K562 (cell line): ENCODE results near the gene ARHGAP9. TPM values are rescaled to one million over a fixed set of nuclear protein-coding genes. Genes with fewer than 3 reads are reported as not detected.

Experiments used
- ARHGAP35 ChIP-seq: fragments of 450-650 bp; IDR thresholded peaks from 2 replicates; pipeline ENCODE4 v1.6.1; 2018; ENCODE audit not compliant: partially characterized antibody
- FOXJ2 ChIP-seq: fragments of 200-800 bp; sonication (Bioruptor generic); IDR thresholded peaks from 2 replicates; pipeline ENCODE4 v1.6.1; 2016; ENCODE audit warnings: missing genetic modification characterization, missing compliant biosample characterization
- HEY1 ChIP-seq: fragments of 250-450 bp; sonication (Bioruptor Pico); IDR thresholded peaks from 2 replicates; pipeline ENCODE4 v1.5.0; 2020; ENCODE audit warnings: mild to moderate bottlenecking, moderate library complexity, borderline replicate concordance
- HNRNPUL1 ChIP-seq: fragments of 200-400 bp; formaldehyde crosslinking; IDR thresholded peaks from 2 replicates; pipeline ENCODE4 v1.6.1; 2017; ENCODE audit warnings: low read length
- KAT2B ChIP-seq: IDR thresholded peaks from one replicate; pipeline ENCODE4 v1.6.1; 2012; ENCODE audit warnings: low read depth, mild to moderate bottlenecking, control low read depth, inconsistent platforms, low read length, moderate library complexity
- KDM5B ChIP-seq: fragments of 200-600 bp; sonication (generic); IDR thresholded peaks from 2 replicates; pipeline ENCODE4 v1.6.1; 2012; ENCODE audit warnings: low read depth, mild to moderate bottlenecking, moderate library complexity, low read length, control low read depth, inconsistent platforms; ENCODE audit not compliant: insufficient replicate concordance
- LEF1 ChIP-seq: fragments of 450-650 bp; IDR thresholded peaks from 2 replicates; pipeline ENCODE4 v1.6.1; 2016; ENCODE audit warnings: mild to moderate bottlenecking
- PRPF4 ChIP-seq: fragments of 200-400 bp; formaldehyde crosslinking; IDR thresholded peaks from one replicate; pipeline ENCODE4 v1.6.1; 2017; ENCODE audit warnings: low read length, low read depth, mild to moderate bottlenecking; ENCODE audit not compliant: insufficient read depth, poor library complexity, severe bottlenecking
- SUPT5H ChIP-seq: fragments of 450-650 bp; IDR thresholded peaks from 2 replicates; pipeline ENCODE4 v1.6.1; 2016
- TBP ChIP-seq: optimal IDR thresholded peaks from 2 replicates; pipeline ENCODE3; 2011; ENCODE audit warnings: low read depth, low read length, improper control_type of control experiment
- TFAM ChIP-seq: fragments of 250-450 bp; sonication (Bioruptor Pico); conservative IDR thresholded peaks from 2 replicates; pipeline ENCODE4 v1.5.0; 2021; ENCODE audit warnings: mild to moderate bottlenecking, moderate library complexity
- ZBTB17 ChIP-seq: fragments of 450-650 bp; formaldehyde crosslinking; IDR thresholded peaks from 2 replicates; pipeline ENCODE4 v1.4.0; 2020; ENCODE audit warnings: mild to moderate bottlenecking
- ZNF121 ChIP-seq: sonication (generic); formaldehyde crosslinking; conservative IDR thresholded peaks from 2 replicates; pipeline ENCODE4 v1.8.0; 2022; ENCODE audit warnings: missing genetic modification reagents
- ZNF282 ChIP-seq: sonication (generic); formaldehyde crosslinking; IDR thresholded peaks from 2 replicates; pipeline ENCODE4 v1.8.1; 2023; ENCODE audit warnings: missing genetic modification reagents
- ZNF668 ChIP-seq: fragments of 250-450 bp; sonication (Bioruptor Pico); IDR thresholded peaks from 2 replicates; pipeline ENCODE4 v1.8.0; 2022; ENCODE audit warnings: mild to moderate bottlenecking, inconsistent platforms
- polyA plus RNA-seq, 8 experiments: library from polyadenylated mRNA; depleted of rRNA in 4 of 8; stranded (reverse) in 5 of 8; unstranded in 3 of 8; fragments of >200 nt; fragmentation: Nextera tagmentation in 2 of 8; fragmentation: Illumina TruSeq in 1 of 8; extraction: Ambion mirVana in 2 of 8; extraction: Trizol in 1 of 8; gene quantifications; 2 replicates each; pipeline versions ENCODE4 v1.2.1 to v1.2.3, GENCODE V29; 2011 to 2014; ENCODE audit warnings: inconsistent platforms in 1 of 8, missing spikeins in 1 of 8
- total RNA-seq, 7 experiments: library from RNA; depleted of rRNA in 6 of 7; stranded (reverse); fragments of >200 nt in 6 of 7; fragmentation: Illumina TruSeq in 2 of 7; extraction: Trizol in 2 of 7; gene quantifications; 2 replicates each; pipeline versions ENCODE4 v1.2.1 to v1.2.3, GENCODE V29; 2011 to 2021; ENCODE audit warnings: low replicate concordance in 1 of 7
- TF ChIP-seq, protein P1 (sequence below): fragments of 450-650 bp; IDR thresholded peaks from 2 replicates; pipeline ENCODE4 v1.6.1; 2016; ENCODE audit warnings: missing biosample characterization, missing genetic modification characterization
- TF ChIP-seq, protein P2 (sequence below): fragments of 250-450 bp; sonication (Bioruptor Pico); IDR thresholded peaks from 2 replicates; pipeline ENCODE4 v1.9.0; 2021; ENCODE audit warnings: mild to moderate bottlenecking, inconsistent platforms
- TF ChIP-seq, protein P3 (sequence below), 3 experiments: fragments of 200-800 bp in 1 of 3; sonication (Bioruptor generic) in 1 of 3; sonication (generic) in 1 of 3; formaldehyde crosslinking in 1 of 3; IDR thresholded peaks; 2 replicates each; pipeline versions ENCODE4 v1.6.1 to v1.8.0; 2016 to 2022; ENCODE audit warnings: mild to moderate bottlenecking in 2 of 3, missing compliant biosample characterization in 2 of 3, missing genetic modification characterization in 2 of 3, missing genetic modification reagents in 1 of 3
- TF ChIP-seq, protein P4 (sequence below): fragments of 450-650 bp; IDR thresholded peaks from 2 replicates; pipeline ENCODE4 v1.7.1; 2018; ENCODE audit warnings: mild to moderate bottlenecking, low read depth; ENCODE audit not compliant: partially characterized antibody
- TF ChIP-seq, protein P5 (sequence below): fragments of 450-650 bp; conservative IDR thresholded peaks from 2 replicates; pipeline ENCODE4 v1.6.1; 2016; ENCODE audit warnings: missing genetic modification characterization, low read depth, mild to moderate bottlenecking, missing compliant biosample characterization, moderate library complexity

The ARHGAP9 gene
- total and polyA plus RNA-seq, 9 of the 15 experiments (the other 6 are each of a cell fraction or from before 2014, with no cell fraction given): 1.5 to 10.2 (median 5.1) TPM

DNA sequence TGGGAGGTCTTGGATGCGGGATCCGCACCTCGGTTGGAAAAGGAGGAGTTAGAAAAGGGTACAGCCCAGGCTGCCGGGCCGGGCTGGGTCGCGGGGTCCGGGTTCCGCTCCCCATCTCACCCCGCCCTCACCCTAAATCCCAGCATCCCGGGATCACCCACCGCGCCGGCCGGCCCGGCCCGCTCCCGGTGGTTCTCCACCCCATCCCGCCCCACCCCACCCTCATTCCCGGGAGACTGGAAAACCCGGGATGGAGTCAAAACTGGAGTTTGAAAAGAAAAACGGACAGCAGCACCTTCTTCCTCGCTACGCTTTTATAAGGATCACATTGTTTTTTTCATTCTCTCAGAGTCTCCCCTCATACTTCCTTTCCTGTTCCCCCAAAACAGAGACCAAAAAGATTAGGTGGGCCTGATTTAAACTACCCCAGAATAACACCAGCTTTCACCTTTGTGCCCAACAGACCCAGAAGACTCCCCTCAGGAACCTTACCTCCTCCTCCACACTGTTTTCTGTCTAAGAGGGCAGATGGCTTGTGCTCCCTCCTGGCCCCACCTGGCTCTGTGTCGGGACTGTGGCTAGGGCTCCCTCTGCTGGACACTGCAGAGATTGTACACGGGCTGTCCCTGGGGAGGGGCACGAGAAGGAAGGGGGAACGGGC, 17.3 kb downstream of the ARHGAP9 start (continued):
- TF ChIP-seq, protein P1, sequence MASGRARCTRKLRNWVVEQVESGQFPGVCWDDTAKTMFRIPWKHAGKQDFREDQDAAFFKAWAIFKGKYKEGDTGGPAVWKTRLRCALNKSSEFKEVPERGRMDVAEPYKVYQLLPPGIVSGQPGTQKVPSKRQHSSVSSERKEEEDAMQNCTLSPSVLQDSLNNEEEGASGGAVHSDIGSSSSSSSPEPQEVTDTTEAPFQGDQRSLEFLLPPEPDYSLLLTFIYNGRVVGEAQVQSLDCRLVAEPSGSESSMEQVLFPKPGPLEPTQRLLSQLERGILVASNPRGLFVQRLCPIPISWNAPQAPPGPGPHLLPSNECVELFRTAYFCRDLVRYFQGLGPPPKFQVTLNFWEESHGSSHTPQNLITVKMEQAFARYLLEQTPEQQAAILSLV (tag): no peak
- TF ChIP-seq KAT2B: no peak
- no peak for TF ChIP-seq ZBTB17 (CRISPR knock-in tag)
- TF ChIP-seq HEY1: no peak
- TF ChIP-seq HNRNPUL1: no peak
- TF ChIP-seq ZNF282: no peak
- TF ChIP-seq ARHGAP35: no peak
- TF ChIP-seq ZNF121: peak; percentile 79
- no peak for TF ChIP-seq SUPT5H
- TF ChIP-seq, protein P2, sequence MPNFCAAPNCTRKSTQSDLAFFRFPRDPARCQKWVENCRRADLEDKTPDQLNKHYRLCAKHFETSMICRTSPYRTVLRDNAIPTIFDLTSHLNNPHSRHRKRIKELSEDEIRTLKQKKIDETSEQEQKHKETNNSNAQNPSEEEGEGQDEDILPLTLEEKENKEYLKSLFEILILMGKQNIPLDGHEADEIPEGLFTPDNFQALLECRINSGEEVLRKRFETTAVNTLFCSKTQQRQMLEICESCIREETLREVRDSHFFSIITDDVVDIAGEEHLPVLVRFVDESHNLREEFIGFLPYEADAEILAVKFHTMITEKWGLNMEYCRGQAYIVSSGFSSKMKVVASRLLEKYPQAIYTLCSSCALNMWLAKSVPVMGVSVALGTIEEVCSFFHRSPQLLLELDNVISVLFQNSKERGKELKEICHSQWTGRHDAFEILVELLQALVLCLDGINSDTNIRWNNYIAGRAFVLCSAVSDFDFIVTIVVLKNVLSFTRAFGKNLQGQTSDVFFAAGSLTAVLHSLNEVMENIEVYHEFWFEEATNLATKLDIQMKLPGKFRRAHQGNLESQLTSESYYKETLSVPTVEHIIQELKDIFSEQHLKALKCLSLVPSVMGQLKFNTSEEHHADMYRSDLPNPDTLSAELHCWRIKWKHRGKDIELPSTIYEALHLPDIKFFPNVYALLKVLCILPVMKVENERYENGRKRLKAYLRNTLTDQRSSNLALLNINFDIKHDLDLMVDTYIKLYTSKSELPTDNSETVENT (CRISPR knock-in tag): no peak
- TF ChIP-seq, protein P3, sequence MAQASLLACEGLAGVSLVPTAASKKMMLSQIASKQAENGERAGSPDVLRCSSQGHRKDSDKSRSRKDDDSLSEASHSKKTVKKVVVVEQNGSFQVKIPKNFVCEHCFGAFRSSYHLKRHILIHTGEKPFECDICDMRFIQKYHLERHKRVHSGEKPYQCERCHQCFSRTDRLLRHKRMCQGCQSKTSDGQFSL (CRISPR knock-in tag; IDR thresholded peaks at IDR 0.05): no peak
- TF ChIP-seq, protein P3 (tag; IDR thresholded peaks at IDR 0.05): no peak; a peak in 1 of 4 replicates
- TF ChIP-seq PRPF4: no peak
- TF ChIP-seq TFAM (CRISPR knock-in tag): no peak
- peak; percentile 59 for TF ChIP-seq LEF1
- TF ChIP-seq, protein P4, sequence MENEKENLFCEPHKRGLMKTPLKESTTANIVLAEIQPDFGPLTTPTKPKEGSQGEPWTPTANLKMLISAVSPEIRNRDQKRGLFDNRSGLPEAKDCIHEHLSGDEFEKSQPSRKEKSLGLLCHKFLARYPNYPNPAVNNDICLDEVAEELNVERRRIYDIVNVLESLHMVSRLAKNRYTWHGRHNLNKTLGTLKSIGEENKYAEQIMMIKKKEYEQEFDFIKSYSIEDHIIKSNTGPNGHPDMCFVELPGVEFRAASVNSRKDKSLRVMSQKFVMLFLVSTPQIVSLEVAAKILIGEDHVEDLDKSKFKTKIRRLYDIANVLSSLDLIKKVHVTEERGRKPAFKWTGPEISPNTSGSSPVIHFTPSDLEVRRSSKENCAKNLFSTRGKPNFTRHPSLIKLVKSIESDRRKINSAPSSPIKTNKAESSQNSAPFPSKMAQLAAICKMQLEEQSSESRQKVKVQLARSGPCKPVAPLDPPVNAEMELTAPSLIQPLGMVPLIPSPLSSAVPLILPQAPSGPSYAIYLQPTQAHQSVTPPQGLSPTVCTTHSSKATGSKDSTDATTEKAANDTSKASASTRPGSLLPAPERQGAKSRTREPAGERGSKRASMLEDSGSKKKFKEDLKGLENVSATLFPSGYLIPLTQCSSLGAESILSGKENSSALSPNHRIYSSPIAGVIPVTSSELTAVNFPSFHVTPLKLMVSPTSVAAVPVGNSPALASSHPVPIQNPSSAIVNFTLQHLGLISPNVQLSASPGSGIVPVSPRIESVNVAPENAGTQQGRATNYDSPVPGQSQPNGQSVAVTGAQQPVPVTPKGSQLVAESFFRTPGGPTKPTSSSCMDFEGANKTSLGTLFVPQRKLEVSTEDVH: peak; percentile 66
- TF ChIP-seq FOXJ2 (tag): no peak
- TF ChIP-seq KDM5B: no peak
- TF ChIP-seq ZNF668 (CRISPR knock-in tag): no peak
- peak; percentile 49 for TF ChIP-seq TBP
- TF ChIP-seq, protein P5, sequence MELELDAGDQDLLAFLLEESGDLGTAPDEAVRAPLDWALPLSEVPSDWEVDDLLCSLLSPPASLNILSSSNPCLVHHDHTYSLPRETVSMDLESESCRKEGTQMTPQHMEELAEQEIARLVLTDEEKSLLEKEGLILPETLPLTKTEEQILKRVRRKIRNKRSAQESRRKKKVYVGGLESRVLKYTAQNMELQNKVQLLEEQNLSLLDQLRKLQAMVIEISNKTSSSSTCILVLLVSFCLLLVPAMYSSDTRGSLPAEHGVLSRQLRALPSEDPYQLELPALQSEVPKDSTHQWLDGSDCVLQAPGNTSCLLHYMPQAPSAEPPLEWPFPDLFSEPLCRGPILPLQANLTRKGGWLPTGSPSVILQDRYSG: no peak
